OCI-LY1 (cell line): ENCODE results near the gene CD248.

ENCODE experiments used
- EZH2 ChIP-seq: fragments of 200-600 bp; sonication (generic), shearing (Covaris generic); IDR thresholded peaks from 2 replicates; pipeline ENCODE4 v1.8.0; 2017; ENCODE audit warnings: borderline replicate concordance, mixed run types, mild to moderate bottlenecking, antibody characterized with exemption, low read length, moderate library complexity, mixed read lengths
- TF ChIP-seq, protein P1 (sequence below): fragments of 200-600 bp; sonication (generic), shearing (Covaris generic); IDR thresholded peaks from 2 replicates; pipeline ENCODE4 v1.5.1; 2017; ENCODE audit warnings: mild to moderate bottlenecking, antibody characterized with exemption, low read length, moderate library complexity, mixed read lengths

DNA sequence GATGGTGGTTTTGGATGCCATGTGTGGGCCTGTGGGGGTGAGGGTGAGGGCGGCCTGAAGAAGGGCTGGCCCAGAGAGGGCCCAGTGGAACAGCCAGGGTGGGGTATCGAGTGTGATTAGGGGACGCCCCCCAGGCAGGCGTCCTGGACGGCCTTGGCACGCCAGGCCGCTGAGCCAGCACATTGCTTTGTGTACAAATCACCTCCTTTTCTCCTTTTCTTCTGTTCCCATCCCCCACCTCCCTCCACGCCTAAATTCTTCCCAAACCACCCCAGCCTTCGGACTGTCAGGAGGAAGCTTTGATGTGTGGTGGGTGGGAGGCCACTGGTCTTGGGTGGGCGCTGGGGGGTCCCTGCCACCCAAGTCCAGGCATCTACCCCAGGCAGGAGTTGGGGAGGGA lies 7.8 kb upstream of the CD248 start:
- TF ChIP-seq, protein P1, sequence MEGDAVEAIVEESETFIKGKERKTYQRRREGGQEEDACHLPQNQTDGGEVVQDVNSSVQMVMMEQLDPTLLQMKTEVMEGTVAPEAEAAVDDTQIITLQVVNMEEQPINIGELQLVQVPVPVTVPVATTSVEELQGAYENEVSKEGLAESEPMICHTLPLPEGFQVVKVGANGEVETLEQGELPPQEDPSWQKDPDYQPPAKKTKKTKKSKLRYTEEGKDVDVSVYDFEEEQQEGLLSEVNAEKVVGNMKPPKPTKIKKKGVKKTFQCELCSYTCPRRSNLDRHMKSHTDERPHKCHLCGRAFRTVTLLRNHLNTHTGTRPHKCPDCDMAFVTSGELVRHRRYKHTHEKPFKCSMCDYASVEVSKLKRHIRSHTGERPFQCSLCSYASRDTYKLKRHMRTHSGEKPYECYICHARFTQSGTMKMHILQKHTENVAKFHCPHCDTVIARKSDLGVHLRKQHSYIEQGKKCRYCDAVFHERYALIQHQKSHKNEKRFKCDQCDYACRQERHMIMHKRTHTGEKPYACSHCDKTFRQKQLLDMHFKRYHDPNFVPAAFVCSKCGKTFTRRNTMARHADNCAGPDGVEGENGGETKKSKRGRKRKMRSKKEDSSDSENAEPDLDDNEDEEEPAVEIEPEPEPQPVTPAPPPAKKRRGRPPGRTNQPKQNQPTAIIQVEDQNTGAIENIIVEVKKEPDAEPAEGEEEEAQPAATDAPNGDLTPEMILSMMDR: no peak
- TF ChIP-seq EZH2: no peak
